SK-N-SH (cell line): ENCODE results near the gene ZNF679. TPM values are rescaled to one million over a fixed set of nuclear protein-coding genes. Genes with fewer than 3 reads are reported as not detected.
A peak's percentile ranks its signal among the peaks of the same experiment; 100 is the strongest.

Source experiments
- CTCF ChIA-PET: fragments of 300-600, 350-600 bp; formaldehyde crosslinking; extraction: SDS; loops from one replicate; lab custom pipeline; 2021; lab: Yijun Ruan, JAX
- POLR2A ChIA-PET: fragments of 350-600 bp; sonication (Branson Sonifier 250); formaldehyde crosslinking; extraction: SDS; loops from one replicate; lab custom pipeline; 2020; ENCODE audit warnings: antibody characterized with exemption, inconsistent platforms; lab: Yijun Ruan, JAX
- DNase-seq: peaks from one replicate; pipeline ENCODE4 v3.0.0; 2012
- H2AFZ ChIP-seq: fragments of 200-600 bp; sonication (generic); 2 replicates; pipeline ENCODE4 v1.8.1; 2016; ENCODE audit warnings: antibody characterized with exemption, mild to moderate bottlenecking, low read depth
- H3F3A ChIP-seq: fragments of 200-600 bp; sonication (generic); replicated peaks from 2 replicates; pipeline ENCODE3; 2016; ENCODE audit warnings: antibody characterized with exemption, mild to moderate bottlenecking; ENCODE audit not compliant: insufficient read depth
- H3K27ac ChIP-seq, 2 experiments: fragments of 200-500 bp in 1 of 2; fragments of 200-600 bp in 1 of 2; sonication (Bioruptor generic) in 1 of 2; sonication (generic), shearing (Covaris generic) in 1 of 2; 2 replicates each; pipeline versions ENCODE4 v1.5.1 to v1.6.1; 2014 to 2016; ENCODE audit warnings: low read depth in 2 of 2, inconsistent platforms in 1 of 2, low read length in 1 of 2, mild to moderate bottlenecking in 1 of 2, mixed read lengths in 1 of 2
- H3K27me3 ChIP-seq: fragments of 200-600 bp; sonication (generic), shearing (Covaris generic); 2 replicates; pipeline ENCODE4 v1.6.1; 2016; ENCODE audit warnings: mixed run types; ENCODE audit not compliant: insufficient read depth
- H3K36me3 ChIP-seq, 2 experiments: fragments of 200-500 bp in 1 of 2; fragments of 200-600 bp in 1 of 2; sonication (Bioruptor generic) in 1 of 2; sonication (generic) in 1 of 2; replicated peaks in 1 of 2; 2 replicates each; pipeline versions ENCODE3 to v1.5.1; 2014 to 2016; ENCODE audit warnings: low read length in 1 of 2, mild to moderate bottlenecking in 1 of 2; ENCODE audit not compliant: insufficient read depth in 2 of 2, control insufficient read depth in 1 of 2
- H3K4me1 ChIP-seq, 2 experiments: fragments of 200-500 bp in 1 of 2; fragments of 200-600 bp in 1 of 2; sonication (Bioruptor generic) in 1 of 2; sonication (generic), shearing (Covaris generic) in 1 of 2; 2 replicates each; pipeline versions ENCODE4 v1.5.1 to v1.6.1; 2014 to 2016; ENCODE audit warnings: low read depth in 1 of 2, low read length in 1 of 2, mixed run types in 1 of 2; ENCODE audit not compliant: insufficient read depth in 2 of 2, control insufficient read depth in 1 of 2
- H3K4me2 ChIP-seq: fragments of 200-600 bp; sonication (generic), shearing (Covaris generic); 2 replicates; pipeline ENCODE4 v1.6.1; 2017; ENCODE audit warnings: mixed run types
- H3K4me3 ChIP-seq, 2 experiments: fragments of 200-500 bp in 1 of 2; fragments of 200-600 bp in 1 of 2; sonication (Bioruptor generic) in 1 of 2; sonication (generic), shearing (Covaris generic) in 1 of 2; 2 replicates each; pipeline versions ENCODE4 v1.5.1 to v1.8.1; 2014 to 2016; ENCODE audit warnings: low read depth in 2 of 2, inconsistent platforms in 1 of 2, low read length in 1 of 2, mild to moderate bottlenecking in 1 of 2, mixed read lengths in 1 of 2, moderate library complexity in 1 of 2
- H3K79me2 ChIP-seq: fragments of 200-600 bp; sonication (generic); 2 replicates; pipeline ENCODE4 v1.8.1; 2017; ENCODE audit warnings: mild to moderate bottlenecking; ENCODE audit not compliant: insufficient read depth
- H3K9ac ChIP-seq: fragments of 200-600 bp; sonication (generic); 2 replicates; pipeline ENCODE4 v1.6.1; 2017; ENCODE audit warnings: mixed run types
- H3K9me2 ChIP-seq: fragments of 200-600 bp; sonication (generic); 2 replicates; pipeline ENCODE4 v1.6.1; 2017; ENCODE audit warnings: mixed run types
- H3K9me3 ChIP-seq: fragments of 200-600 bp; sonication (generic); 2 replicates; pipeline ENCODE4 v1.6.1; 2017; ENCODE audit warnings: mixed run types, mild to moderate bottlenecking, moderate library complexity
- H4K20me1 ChIP-seq: fragments of 200-600 bp; sonication (generic); 2 replicates; pipeline ENCODE4 v1.6.1; 2017; ENCODE audit warnings: mild to moderate bottlenecking, mixed run types; ENCODE audit not compliant: insufficient read depth
- CTCF ChIP-seq: fragments of 200-600 bp; sonication (generic); IDR thresholded peaks from 2 replicates; pipeline ENCODE4 v1.6.1; 2017; ENCODE audit warnings: antibody characterized with exemption, mild to moderate bottlenecking, moderate library complexity
- ELF1 ChIP-seq: IDR thresholded peaks from 2 replicates; pipeline ENCODE4 v1.4.0; 2012
- FOSL2 ChIP-seq: IDR thresholded peaks from 2 replicates; pipeline ENCODE4 v1.4.0; 2012; ENCODE audit warnings: low read depth, mild to moderate bottlenecking, moderate library complexity, borderline replicate concordance
- GATA2 ChIP-seq: sonication (generic); formaldehyde crosslinking; IDR thresholded peaks from 2 replicates; pipeline ENCODE4 v1.5.0; 2020; ENCODE audit warnings: mild to moderate bottlenecking, missing genetic modification reagents
- NRF1 ChIP-seq: IDR thresholded peaks from 2 replicates; pipeline ENCODE4 v1.6.1; 2012; ENCODE audit warnings: low read depth, mild to moderate bottlenecking, low read length
- RAD21 ChIP-seq: IDR thresholded peaks from 2 replicates; pipeline ENCODE4 v1.6.1; 2012; ENCODE audit warnings: mild to moderate bottlenecking, low read length
- SIN3A ChIP-seq: IDR thresholded peaks from 2 replicates; pipeline ENCODE4 v1.6.1; 2012; ENCODE audit warnings: low read depth, mild to moderate bottlenecking, low read length, moderate library complexity, borderline replicate concordance
- SMC3 ChIP-seq: IDR thresholded peaks from 2 replicates; pipeline ENCODE4 v1.6.1; 2012; ENCODE audit warnings: low read depth, low read length, improper control_type of control experiment
- TCF12 ChIP-seq: IDR thresholded peaks from 2 replicates; pipeline ENCODE4 v1.4.0; 2012
- TEAD4 ChIP-seq: IDR thresholded peaks from 2 replicates; pipeline ENCODE4 v1.4.0; 2012; ENCODE audit warnings: mild to moderate bottlenecking, borderline replicate concordance; ENCODE audit not compliant: insufficient read depth
- USF2 ChIP-seq: fragments of 150-350 bp; IDR thresholded peaks from 2 replicates; pipeline ENCODE4 v1.6.1; 2017; ENCODE audit warnings: antibody characterized with exemption, low read length, low read depth, borderline replicate concordance
- WGBS: methylation state at CpG from one replicate; pipeline ENCODE4 v1.1.6; 2017; ENCODE audit warnings: low lambda C conversion rate; 5-methylcytosine and 5-hydroxymethylcytosine counted together
- polyA plus RNA-seq, 3 experiments: library from polyadenylated mRNA; depleted of rRNA; stranded (reverse); fragments of >200 nt; gene quantifications; 2 replicates each; pipeline ENCODE4 v1.2.3, GENCODE V29; 2012
- TF ChIP-seq, protein P1 (sequence below): IDR thresholded peaks from 2 replicates; pipeline ENCODE4 v1.4.0; 2012; ENCODE audit warnings: low read depth, borderline replicate concordance

ZNF679 gene
- polyA plus RNA-seq, 1 of the 3 experiments (the other 2 are of a cell fraction), result not detected

- no peak overlapping the region for H2AFZ ChIP-seq
- no peaks in the 10 kb centered on the region for H3K9me2 ChIP-seq
- H4K20me1 ChIP-seq, result no peaks in the 10 kb centered on the region
These were observed 45.0 kb upstream of the ZNF679 start for GRCh38 chr7:64183126-64183742.

More at GRCh38 chr7:64183126-64183742, 45.0 kb upstream of the ZNF679 start:
- POLR2A ChIA-PET, result no interaction called here
- Histone ChIP-seq H3K79me2 (no peaks in the 10 kb centered on the region), H3K4me3 (peak overlapping the region; percentile 36 to 44; a peak in 2 of 4 replicates), H3K4me1 (peaks cover 0 to 6% of the 10 kb centered on the region in 2 experiments; a peak in 1 of 4 replicates)
- WGBS, result 16% methylated on average over 21 of the region's 31 CpGs
- TF ChIP-seq GATA2 (CRISPR knock-in tag) (no peak), TCF12 (no peak), ELF1 (no peak), FOSL2 (no peak), USF2 (no peak), RAD21 (peak; percentile 71), SIN3A (no peak), NRF1 (no peak), CTCF (peak; percentile 85), TEAD4 (no peak), SMC3 (peak; percentile 91)
- TF ChIP-seq, protein P1, sequence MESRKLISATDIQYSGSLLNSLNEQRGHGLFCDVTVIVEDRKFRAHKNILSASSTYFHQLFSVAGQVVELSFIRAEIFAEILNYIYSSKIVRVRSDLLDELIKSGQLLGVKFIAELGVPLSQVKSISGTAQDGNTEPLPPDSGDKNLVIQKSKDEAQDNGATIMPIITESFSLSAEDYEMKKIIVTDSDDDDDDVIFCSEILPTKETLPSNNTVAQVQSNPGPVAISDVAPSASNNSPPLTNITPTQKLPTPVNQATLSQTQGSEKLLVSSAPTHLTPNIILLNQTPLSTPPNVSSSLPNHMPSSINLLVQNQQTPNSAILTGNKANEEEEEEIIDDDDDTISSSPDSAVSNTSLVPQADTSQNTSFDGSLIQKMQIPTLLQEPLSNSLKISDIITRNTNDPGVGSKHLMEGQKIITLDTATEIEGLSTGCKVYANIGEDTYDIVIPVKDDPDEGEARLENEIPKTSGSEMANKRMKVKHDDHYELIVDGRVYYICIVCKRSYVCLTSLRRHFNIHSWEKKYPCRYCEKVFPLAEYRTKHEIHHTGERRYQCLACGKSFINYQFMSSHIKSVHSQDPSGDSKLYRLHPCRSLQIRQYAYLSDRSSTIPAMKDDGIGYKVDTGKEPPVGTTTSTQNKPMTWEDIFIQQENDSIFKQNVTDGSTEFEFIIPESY, result no peak
- TF ChIP-seq, all 33 proteins: peak for 3
- H3F3A ChIP-seq, result no peaks in the 10 kb centered on the region
- no peaks in the 10 kb centered on the region for H3K9me3 ChIP-seq
- H3K36me3 ChIP-seq, result no peaks in the 10 kb centered on the region
- peak; percentile 82 for DNase-seq
- H3K9ac ChIP-seq, result no peak overlapping the region
- H3K27me3 ChIP-seq, result no peaks in the 10 kb centered on the region
- H3K4me2 ChIP-seq, result peak overlapping the region; percentile 51; the same call in 1 of the 2 replicates
- no peak overlapping the region for H3K27ac ChIP-seq
- CTCF ChIA-PET, result interaction anchor here (0.5 to 5.2 kb wide), 42 partner anchors 8 to 1347 kb away, joined by 3 to 178 read pairs (median 4); partner anchors contain the start of genes ZNF107, ZNF680 and ZNF735
